ENCODE results near the gene PHF11.
A peak's percentile ranks its signal among the peaks of the same experiment; 100 is the strongest.

The PHF11 gene

GRCh38 chr13:49454388-49455006 is 41.3 kb upstream of the PHF11 start:
- peak; percentile 70 for DNase-seq (ENCODE audit: low read depth)
- no peak overlapping the region; the same call in 1 of the 2 replicates for H3K4me3 ChIP-seq (ENCODE audit: low read length)
- no peak for TF ChIP-seq CTCF (conservative IDR thresholded peaks at IDR 0.05; ENCODE audit: low read length)

GRCh38 chr13:49455007-49455398 is 40.8 kb upstream of the PHF11 start:
- no peak for DNase-seq (ENCODE audit: low read depth)
- TF ChIP-seq CTCF (conservative IDR thresholded peaks at IDR 0.05; ENCODE audit: low read length) = no peak
- no peak overlapping the region for H3K4me3 ChIP-seq (ENCODE audit: low read length)

GRCh38 chr13:49456156-49456555 is 39.6 kb upstream of the PHF11 start:
- no peak for TF ChIP-seq CTCF (conservative IDR thresholded peaks at IDR 0.05; ENCODE audit: low read length)
- no peak overlapping the region for H3K4me3 ChIP-seq (ENCODE audit: low read length)
- DNase-seq (ENCODE audit: low read depth) = no peak

GRCh38 chr13:49457221-49457620 is 38.5 kb upstream of the PHF11 start:
- no peak for TF ChIP-seq CTCF (conservative IDR thresholded peaks at IDR 0.05; ENCODE audit: low read length)
- H3K4me3 ChIP-seq (ENCODE audit: low read length) = no peak overlapping the region
- DNase-seq (ENCODE audit: low read depth) = peak; percentile 71

GRCh38 chr13:49459580-49459979 is 36.2 kb upstream of the PHF11 start:
- no peak for DNase-seq (ENCODE audit: low read depth)
- TF ChIP-seq CTCF (conservative IDR thresholded peaks at IDR 0.05; ENCODE audit: low read length) = no peak
- H3K4me3 ChIP-seq (ENCODE audit: low read length) = no peak overlapping the region

GRCh38 chr13:49464085-49464484 is 31.7 kb upstream of the PHF11 start:
- H3K4me3 ChIP-seq (ENCODE audit: low read length) = no peak overlapping the region
- DNase-seq (ENCODE audit: low read depth) = no peak

More at GRCh38 chr13:49464085-49464484, 31.7 kb upstream of the PHF11 start:
- TF ChIP-seq CTCF (conservative IDR thresholded peaks at IDR 0.05; ENCODE audit: low read length) = no peak

All from AG10803 (cell line).